HG02759 (cell line): ENCODE data around the gene AMACR.
"Not testable (repeated sequence)": the region's sequence is repeated elsewhere in the genome, so short reads cannot be mapped to it uniquely, and the experiment has no call there.

Experiments used
- ATAC-seq: cut with Tn5 transposase; IDR thresholded peaks from one replicate; pipeline ENCODE4 v1.9.1; 2021; ENCODE audit warnings: mild to moderate bottlenecking, moderate library complexity; ENCODE audit not compliant: unreplicated experiment

AMACR gene

DNA sequence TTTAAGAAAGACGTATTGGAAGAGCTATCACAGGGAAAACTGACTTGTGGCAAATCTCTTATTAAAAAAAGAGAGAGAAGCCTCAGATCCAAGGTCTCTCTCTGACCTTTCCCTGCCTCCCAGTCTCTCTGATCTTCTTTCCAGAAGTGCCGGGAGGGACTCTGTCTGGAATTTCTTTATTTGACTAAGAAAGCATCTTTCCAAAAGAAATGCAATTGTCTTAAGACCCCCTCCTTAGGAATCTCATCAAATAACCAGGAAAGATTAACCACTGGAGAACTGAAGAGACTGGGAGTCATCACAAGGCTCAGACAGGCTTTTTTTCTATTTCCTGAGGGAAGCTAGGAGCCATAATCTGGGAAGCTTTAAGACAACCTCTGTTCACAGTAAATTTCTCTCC lies 30.5 kb upstream of the AMACR start:
- no peak for ATAC-seq

DNA sequence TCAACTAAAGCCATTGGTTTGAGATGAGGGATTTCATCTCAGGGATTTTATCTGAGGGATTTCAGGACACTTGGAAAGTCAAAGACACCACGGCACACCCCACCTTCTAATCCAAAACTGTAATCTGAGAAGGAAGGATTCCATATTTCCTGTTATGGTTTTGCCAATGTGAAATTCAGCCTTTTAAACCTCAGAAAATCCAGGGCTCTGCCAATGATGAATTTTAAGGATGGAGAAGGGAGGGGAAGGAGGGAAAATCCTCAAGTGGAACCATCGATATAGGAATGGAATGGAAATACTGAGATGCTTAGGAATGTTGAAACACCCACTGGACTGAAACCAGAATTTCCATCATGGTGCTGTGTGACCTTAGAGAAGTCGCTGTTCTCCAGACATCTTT lies 29.9 kb upstream of the AMACR start:
- no peak for ATAC-seq

DNA sequence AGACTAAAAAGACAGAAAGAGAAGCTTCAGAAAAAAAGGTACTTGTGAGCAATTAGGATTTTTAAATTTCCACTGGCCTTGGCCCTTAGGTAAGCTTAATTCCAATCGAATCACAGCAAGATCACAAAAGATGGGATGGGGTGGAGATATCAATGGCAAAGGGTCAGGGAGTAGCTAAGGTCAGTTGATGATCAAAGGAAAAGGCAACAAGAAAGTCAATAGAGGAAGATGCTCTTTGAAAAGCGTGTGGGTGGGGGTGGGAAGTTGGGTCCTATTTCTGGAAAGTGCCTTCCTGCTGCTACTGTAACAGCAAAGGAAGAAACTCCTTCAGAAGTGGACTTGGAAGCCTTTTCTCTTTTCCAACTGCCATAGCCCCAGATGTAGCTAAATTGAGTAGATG lies 27.9 kb upstream of the AMACR start:
- no peak for ATAC-seq

DNA sequence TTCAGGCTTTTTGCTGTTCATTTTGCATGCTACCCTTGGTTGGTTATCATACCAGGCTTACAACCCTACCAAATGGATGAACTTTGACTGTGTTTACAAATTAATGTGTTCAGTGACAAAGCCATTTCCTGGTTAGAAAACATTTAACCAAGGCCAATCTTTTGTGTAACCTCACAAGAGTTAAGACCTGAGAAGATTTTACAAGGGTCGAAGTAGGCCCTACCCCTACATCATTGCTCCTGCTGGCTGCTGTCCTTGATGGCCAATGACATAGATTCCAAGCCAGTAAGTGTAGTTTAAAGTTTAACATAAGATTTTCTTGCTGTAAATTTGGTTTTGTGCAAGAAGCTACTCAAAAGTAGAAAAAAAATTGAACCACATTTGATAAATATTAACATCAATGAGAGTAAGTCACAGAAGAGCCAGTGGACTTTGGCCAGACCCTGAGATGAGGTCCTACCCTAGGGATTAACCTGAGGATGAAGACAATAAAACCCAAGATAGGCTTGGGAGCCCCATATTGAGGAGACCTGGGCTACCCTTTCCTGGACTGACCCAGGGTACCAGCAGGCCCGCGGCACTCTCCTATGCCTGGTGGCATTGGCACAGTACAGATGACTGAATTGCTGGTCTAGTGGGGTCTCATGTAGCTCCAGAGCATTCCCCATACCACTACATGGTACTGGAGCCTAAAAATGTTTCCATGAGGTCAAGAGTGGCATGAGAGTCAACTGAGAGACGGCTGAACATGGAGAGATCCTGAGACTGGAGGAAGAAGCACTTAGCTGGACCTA lies 26.9 kb upstream of the AMACR start:
- peak; percentile 83 for ATAC-seq

DNA sequence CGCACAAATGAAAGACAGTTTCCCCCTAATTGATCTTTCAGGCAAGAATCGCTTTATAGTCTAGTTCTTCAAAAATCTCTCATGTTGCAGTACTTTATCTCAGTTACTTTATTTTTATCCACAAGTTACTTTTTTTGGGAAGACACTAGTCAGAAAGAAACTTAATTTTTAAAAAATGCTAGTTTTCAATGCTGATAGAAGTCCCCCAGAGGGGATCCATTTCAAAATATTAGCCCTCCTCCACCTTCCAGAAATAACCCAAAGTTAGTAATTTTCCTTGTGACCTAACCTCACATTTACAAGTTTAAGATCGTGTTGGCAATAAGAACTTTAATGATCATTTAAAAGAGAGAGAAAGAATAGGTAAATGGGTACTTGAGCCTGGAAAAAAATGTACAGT lies 24.1 kb upstream of the AMACR start:
- no peak for ATAC-seq

DNA sequence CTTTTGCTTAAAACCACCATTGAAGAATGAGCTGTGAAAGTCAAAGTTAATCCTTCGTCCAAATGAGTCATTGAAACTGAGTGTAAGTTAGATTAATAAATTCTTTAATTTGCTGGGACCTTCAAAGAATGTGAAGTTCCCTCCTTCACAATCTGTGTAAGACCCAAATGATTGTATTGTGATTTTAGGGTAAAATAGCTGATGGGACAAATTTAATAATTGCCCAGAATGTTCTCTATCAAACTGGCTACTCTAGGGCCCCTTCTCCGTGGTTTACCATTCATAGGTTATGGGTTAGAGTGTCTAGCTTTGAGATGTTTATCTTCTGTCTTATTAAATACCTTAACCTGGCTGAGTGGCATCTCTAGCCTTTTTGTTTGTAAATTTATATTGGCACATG lies 23.3 kb upstream of the AMACR start:
- no peak for ATAC-seq

DNA sequence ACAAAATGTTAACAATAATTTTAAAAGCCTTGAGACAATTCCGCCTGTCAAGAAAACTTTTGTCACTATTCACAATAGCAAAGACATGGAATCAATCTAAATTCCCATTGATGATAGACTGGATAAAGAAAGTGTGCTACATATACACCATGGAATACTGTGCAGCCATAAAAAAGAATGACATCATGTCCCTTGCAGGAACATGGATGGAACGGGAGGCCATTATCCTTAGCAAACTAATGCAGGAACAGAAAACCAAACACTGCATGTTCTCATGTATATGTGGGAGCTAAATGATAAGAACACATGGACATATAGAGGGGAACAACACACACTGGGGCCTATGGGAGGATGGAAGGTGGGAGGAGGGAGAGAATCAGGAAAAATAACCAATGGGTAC lies 22.7 kb upstream of the AMACR start:
- ATAC-seq: not testable (repeated sequence)

DNA sequence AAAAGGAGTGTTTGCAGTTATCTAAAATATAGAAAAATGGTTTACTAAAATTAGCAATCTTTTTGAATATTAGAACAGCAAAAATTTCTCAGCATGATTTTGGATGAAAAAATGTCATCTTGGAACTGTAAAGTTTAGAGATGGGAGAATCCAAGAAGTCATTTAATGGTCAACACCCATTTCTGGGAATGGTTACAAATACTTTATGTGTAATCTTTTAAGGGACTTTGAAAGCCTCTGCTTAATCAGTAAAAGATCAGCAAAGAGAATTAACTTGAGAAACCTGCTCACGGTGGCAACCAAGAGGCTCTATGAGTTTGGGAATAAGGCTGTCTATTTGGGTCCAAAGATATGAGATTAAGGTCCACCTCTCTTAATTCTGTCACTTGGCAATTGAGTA lies 22.2 kb upstream of the AMACR start:
- ATAC-seq: no peak

DNA sequence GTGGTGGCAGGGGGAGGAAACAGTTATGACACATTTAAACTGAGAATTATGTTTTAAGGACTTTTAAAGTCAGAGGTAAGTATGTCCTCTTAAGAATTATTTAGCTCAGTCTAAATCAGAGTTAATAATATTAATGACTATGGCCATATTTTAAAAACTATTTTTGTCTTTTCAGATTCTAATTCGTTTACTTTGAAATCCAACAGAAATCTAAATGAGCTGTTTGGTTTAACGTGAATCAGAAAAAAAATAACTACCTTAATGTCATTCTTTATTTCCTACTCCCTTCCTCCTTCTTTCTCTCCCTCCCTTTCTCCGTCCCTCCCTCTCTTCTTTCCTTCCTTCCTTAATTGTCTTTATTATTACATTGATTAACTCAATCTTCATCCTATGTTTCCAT lies 20.5 kb upstream of the AMACR start:
- ATAC-seq: no peak

DNA sequence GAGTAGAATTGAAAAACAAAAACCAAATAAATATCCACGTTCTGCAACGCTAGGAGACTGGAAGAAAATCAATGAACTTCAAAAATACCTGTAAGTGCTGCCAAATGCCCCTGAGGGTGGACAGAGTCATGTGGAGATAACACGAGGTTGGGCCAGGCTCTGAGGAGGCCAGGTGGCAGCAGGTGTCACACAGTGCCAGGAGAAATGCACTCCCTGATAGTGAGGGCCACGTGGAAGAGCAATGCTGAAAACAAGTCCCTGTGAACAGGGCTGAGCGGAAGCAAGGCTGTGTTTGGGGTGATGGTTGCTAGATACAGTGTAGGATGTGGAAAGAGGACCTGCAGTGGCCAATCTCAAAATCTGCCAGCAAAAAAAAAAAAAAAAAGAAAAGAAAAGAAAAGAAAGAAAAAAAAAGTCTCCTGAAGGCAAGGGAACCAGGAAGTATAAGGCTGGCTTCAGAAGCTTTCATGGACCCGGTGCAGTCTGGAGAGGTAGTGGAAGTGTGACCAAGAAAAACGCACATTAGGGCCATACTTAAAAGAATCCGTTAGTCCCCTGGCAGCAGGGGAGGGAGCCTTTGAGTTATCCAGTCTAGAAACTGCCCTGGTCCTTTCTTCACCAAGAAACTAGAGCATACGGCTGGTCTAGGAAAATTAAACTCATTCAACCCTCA lies 18.4 kb upstream of the AMACR start:
- no peak for ATAC-seq

DNA sequence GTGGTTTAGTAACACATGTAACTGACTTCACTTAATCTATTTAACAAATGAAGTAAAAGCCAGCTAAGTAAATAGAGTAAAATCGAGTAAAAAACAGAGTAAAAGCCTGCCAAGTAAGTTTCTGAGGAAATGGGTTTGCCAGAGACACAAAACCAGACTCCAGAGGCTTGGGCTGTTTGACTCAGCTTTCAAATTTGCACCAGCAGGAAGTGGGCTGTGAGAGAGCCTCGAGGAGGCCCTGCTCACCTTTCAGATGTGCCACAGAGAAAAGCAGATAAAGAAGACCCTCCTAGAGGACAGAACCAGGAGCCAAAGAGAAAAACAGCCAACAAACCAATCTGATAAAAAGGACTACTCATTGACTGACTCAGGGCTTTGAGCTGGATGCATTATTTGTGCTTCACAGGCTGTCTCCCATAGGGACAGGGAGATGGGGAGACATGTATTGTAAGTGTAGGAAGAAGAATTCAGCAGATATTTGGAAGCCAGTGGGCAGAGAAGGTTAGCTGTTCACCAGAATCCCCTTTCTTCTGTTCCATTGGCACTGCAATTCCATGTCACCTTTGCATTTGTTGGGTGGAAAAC lies 14.4 kb upstream of the AMACR start:
- ATAC-seq: peak; percentile 94

DNA sequence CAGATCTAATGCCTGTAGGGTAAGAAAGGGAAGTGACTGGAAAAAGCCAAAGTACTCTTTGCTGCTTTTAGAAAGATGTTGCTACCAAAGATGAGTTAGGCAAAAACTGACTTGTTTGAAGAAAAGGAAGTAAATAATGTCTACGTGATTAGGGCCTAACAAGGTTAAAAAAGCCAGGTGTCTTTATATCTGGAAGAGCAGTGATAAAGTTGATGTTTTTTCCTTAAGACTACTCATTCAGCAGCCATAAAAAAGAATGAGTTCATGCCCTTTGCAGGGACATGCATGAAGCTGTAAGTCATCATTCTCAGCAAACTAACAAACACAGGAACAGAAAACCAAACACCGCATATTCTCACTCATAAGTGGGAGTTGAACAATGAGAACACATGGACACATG lies 13.5 kb upstream of the AMACR start:
- no peak for ATAC-seq

DNA sequence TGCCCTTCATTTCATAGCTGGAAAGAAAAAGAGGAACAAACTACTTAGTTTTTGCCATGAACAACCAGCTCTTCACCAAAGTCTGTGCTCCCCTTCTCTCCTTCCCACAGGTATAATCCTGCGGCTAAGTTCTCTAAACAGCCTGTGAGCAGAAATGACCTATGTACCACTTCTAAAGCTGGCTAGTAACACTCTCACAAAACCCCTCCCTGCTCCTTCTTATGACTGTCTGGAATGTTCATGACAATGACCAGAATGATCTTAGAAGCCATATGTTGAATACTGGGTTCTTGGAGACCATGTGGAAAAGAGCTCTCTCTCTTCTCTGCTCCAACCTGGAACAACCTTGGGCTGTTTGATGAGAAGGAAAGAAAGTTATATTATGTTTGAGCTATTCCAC lies 12.9 kb upstream of the AMACR start:
- no peak for ATAC-seq

DNA sequence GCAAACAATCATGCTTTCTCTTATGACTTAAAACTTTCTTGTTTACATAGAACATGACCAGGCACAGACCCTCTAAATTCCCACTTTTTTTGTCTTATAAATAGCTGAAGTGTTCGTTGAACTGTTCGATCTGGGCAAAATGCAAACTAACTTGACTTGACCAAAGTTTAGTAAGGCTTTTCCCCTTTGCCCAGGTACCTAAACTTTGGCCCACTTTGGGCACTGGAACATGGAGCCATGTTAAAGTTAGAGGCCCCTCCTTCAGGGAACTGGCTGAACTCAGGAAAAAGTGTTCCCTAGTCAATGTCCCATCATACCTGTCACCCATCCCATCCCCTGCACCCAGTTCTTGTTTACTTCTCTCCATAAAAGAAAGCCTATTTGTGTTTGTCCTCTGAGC lies 9.4 kb upstream of the AMACR start:
- ATAC-seq: no peak

DNA sequence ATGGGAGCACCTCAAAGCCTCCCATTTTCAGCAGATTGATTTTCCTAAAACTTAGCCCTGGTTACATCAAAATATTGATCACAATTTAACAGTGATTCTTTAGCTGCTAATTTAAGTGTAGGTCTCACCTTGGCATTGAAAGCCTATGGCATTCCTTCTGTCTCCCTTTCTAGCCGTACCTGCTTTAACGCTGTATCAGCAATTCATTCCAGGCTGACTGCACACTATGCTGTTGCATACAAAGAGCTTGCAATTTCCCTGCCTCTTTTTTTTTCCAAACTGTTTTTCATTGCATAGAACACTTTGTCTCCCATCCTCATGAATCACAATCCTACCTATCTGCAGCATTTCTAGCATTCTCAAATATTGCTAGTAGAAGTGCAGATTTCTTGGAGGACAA lies 8.9 kb upstream of the AMACR start:
- ATAC-seq: no peak

DNA sequence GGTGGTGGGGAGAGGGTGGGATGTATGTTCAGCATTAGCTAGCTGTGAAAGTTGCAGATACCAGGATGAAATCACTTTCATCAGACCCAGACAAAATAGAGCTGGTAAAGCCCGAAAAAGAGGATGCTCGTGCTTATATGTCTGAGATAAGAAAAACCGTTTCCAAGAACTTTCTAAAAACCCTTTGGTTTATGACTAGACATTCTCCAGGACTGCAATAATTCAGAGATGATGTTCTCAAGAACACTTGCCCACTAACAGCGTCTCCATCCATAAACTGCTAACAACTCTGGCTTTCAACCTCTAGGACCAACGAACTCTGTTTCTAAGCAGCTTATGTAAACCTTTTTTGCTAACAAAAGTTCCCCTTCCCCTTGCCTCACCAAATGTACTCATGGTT lies 8.4 kb upstream of the AMACR start:
- ATAC-seq: no peak

DNA sequence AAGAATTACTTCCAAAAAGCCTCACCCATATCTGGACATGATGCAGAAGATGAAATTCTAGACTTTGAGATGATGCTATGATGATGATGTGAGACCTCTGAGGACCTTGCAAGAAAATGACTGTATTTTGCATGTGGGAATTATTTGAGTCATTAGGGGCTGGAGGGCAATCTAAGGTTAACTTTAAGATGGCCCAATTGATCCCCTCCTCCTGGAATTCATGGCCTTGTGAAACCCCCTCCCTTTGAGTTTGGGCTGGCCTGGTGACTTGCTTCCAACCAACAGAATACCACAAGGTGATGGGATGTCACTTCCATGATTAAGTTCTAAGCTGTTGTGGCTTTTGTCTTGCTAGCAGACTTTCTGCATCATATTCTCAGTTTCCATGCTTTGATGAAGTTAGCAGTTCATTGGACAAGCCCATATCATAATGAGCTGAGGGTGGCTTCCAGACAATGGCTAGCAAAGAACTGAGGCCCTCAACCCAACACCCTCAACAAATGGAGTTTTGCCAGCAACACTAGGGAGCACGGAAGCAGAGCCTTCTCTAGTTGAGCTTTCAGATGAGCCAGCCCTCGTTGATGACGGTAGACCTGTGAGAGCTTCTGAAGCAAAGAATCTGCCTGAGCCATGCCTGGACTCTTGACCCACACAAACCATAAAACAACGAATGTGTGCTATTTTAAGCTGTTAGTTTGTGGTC lies 7.4 kb upstream of the AMACR start:
- ATAC-seq: no peak

DNA sequence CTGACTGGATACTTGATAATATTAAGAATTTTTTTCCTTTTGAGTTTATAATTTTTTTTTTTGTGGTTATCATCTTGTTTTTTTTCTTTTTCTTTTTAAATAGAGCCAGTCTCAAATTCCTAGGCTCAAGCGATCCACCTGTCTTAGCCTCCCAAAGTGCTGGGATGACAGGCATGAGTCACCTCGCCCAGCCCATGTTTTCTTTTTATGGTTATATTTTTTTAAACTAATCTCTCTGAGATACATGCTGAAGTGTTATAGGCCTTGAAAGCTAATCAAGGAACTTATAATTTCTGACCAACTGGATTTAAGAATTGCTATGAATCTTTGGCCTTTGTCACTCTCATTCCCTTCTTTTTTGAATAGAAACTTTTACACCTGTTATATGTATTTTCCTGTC lies 6.8 kb upstream of the AMACR start:
- ATAC-seq: no peak

DNA sequence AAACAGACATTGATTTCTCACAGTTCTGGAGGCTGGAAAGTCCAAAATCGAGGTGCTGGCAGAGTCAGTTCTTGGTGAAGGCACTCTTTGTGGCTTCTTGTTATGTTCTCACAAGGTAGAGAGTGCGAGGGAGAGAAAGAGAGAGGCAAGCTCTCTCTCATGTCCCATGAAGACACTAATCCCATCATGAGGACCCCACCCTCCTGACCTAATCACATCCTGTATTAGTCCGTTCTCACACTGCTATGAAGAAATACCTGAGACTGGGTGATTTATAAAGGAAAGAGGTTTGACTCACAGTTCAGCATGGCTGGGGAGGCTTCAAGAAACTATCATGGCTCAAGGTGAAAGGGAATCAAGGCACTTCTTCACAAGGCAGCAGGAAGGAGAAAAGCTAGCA lies 5.7 kb upstream of the AMACR start:
- no peak for ATAC-seq

DNA sequence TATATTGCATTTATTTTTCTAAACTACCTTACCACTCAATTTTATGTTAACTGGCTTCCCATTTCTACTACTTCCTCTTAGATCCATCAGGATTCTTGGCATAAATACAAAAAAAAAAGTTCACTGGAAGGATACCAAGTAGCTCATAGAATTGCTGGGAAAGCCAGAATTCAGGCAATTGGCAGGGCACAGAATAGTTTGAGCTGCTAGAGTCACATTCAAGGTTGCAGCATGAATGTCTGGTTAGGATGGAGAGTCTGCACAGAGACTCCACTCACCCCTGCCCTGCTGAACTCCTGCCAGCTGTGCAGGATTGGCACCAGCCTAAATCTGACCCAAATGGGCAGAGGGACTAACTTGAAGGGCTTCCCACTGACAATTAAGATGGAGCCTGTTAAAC lies 4.9 kb upstream of the AMACR start:
- ATAC-seq: no peak

DNA sequence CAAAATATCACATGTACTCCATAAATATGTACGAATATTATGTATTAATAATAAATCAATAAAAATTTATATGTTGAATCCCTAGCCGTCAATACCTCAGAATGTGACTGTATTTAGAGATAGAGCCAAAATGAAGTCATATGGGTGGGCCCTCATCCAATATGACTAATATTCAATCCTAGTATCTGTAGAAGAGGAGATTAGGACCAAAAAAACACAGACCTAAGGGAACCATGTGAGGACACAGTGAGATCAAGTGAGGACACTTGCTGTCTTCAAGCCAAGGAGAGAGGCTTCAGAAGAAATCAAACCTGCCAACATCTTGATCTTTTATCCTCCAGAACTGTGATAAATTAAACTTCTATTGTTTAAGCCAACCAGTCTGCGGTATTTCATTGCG lies 3.7 kb upstream of the AMACR start:
- ATAC-seq: no peak

DNA sequence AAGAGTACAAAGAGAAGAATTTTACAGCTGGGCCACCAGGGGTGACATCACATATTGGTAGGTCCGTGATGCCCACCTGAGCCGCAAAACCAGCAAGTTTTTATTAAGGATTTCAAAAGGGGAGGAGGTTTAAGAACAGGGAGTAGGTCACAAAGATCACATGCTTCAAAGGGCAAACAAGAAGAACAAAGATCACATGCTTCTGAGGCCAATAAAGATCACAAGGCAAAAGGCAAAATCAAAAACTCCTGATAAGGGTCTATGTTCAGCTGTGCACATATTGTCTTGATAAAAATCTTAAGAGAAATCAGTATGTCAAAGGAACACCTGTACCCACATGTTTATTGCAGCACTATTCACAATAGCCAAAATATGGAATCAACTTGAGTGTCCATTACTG lies 2.3 kb upstream of the AMACR start:
- ATAC-seq: not testable (repeated sequence)
